SHP77 treated with DMSO at 0.1 percent for 48 hours (cell line): ENCODE measurements around the gene RSBN1L.

ENCODE experiments used
- DNase-seq: peaks from one replicate; lab custom pipeline; 2025; lab: John Stamatoyannopoulos, UW

The RSBN1L gene

GRCh38 chr7:77731716-77732115 is 35.5 kb downstream of the RSBN1L start:
- no peak for DNase-seq

- DNase-seq: no peak
Measured at GRCh38 chr7:77734659-77735421, 38.6 kb downstream of the RSBN1L start.

GRCh38 chr7:77735457-77735856 is 39.2 kb downstream of the RSBN1L start:
- no peak for DNase-seq

- no peak for DNase-seq
Measured at GRCh38 chr7:77736991-77737390, 40.7 kb downstream of the RSBN1L start.

- DNase-seq: no peak
Measured at GRCh38 chr7:77738382-77738781, 42.1 kb downstream of the RSBN1L start.

GRCh38 chr7:77738871-77739270 is 42.6 kb downstream of the RSBN1L start:
- DNase-seq: no peak

GRCh38 chr7:77740257-77740656 is 44.0 kb downstream of the RSBN1L start:
- no peak for DNase-seq

- DNase-seq: no peak
Measured at GRCh38 chr7:77743518-77743917, 47.3 kb downstream of the RSBN1L start.

- DNase-seq: no peak
Measured at GRCh38 chr7:77745746-77746145, 49.5 kb downstream of the RSBN1L start.

- DNase-seq: no peak
Measured at GRCh38 chr7:77746164-77746823, 50.0 kb downstream of the RSBN1L start.

GRCh38 chr7:77746824-77747165 is 50.5 kb downstream of the RSBN1L start:
- DNase-seq: no peak

GRCh38 chr7:77747178-77747577 is 50.9 kb downstream of the RSBN1L start:
- DNase-seq: no peak

GRCh38 chr7:77747718-77748117 is 51.5 kb downstream of the RSBN1L start:
- DNase-seq: no peak

- no peak for DNase-seq
Measured at GRCh38 chr7:77752016-77752415, 55.8 kb downstream of the RSBN1L start.

- DNase-seq: no peak
Measured at GRCh38 chr7:77753173-77753572, 56.9 kb downstream of the RSBN1L start.

- no peak for DNase-seq
Measured at GRCh38 chr7:77757589-77757988, 61.3 kb downstream of the RSBN1L start.

GRCh38 chr7:77759294-77759889 is 63.1 kb downstream of the RSBN1L start:
- DNase-seq: peak; percentile 8

GRCh38 chr7:77760809-77761453 is 64.7 kb downstream of the RSBN1L start:
- no peak for DNase-seq

- no peak for DNase-seq
Measured at GRCh38 chr7:77765481-77765880, 69.2 kb downstream of the RSBN1L start.

GRCh38 chr7:77765906-77766800 is 69.9 kb downstream of the RSBN1L start:
- DNase-seq: no peak

- DNase-seq: no peak
Measured at GRCh38 chr7:77766801-77767605, 70.7 kb downstream of the RSBN1L start.
